ENCODE data around the gene MPV17L2. TPM values are rescaled to one million over a fixed set of nuclear protein-coding genes. Genes with fewer than 3 reads are reported as not detected.

Gene MPV17L2
- total and polyA plus RNA-seq, 10 of the 15 experiments (the other 5 are each of a cell fraction or from before 2014, with no cell fraction given): 5.1 to 57.2 (median 22.9) TPM

- TF ChIP-seq NR2C1 (IDR thresholded peaks at IDR 0.05): no peak
- no peak for TF ChIP-seq BCL11A (IDR thresholded peaks at IDR 0.05; ENCODE audit: low read depth, low read length)
- no peak for TF ChIP-seq ZNF687 (IDR thresholded peaks at IDR 0.05)
- TF ChIP-seq RBBP5 (conservative IDR thresholded peaks at IDR 0.05): no peak
- TF ChIP-seq PRDM15 (CRISPR knock-in tag; IDR thresholded peaks at IDR 0.05): no peak
Measured at GRCh38 chr19:18234194-18234593, 41.2 kb downstream of the MPV17L2 start (continued).

Data from GM12878 (cell line).